HEK293 (cell line): ENCODE results near the gene ACIN1.
A peak's percentile ranks its signal among the peaks of the same experiment; 100 is the strongest.

ENCODE experiments used
- CTCF ChIA-PET: fragments of 350-600 bp; formaldehyde crosslinking; extraction: SDS; loops from one replicate; lab custom pipeline; 2021; ENCODE audit warnings: antibody characterized with exemption; lab: Yijun Ruan, JAX
- POLR2A ChIA-PET: fragments of 300-600 bp; formaldehyde crosslinking; extraction: SDS; loops from one replicate; lab custom pipeline; 2020; ENCODE audit warnings: antibody characterized with exemption, inconsistent platforms; lab: Yijun Ruan, JAX
- H3K27ac ChIP-seq: fragments of 200-500 bp; sonication (Bioruptor generic); 2 replicates; pipeline ENCODE4 v1.5.1; 2014; ENCODE audit warnings: low read depth, low read length, control low read depth, inconsistent platforms; ENCODE audit errors: extremely low read depth
- H3K36me3 ChIP-seq, 2 experiments: fragments of 200-500 bp in 1 of 2; sonication (Bioruptor generic) in 1 of 2; 1 replicate in 1 of 2; 2 replicates in 1 of 2; pipeline ENCODE4 v1.5.1; 2014 to 2017; ENCODE audit warnings: inconsistent platforms in 2 of 2, low read length in 2 of 2; ENCODE audit not compliant: control insufficient read depth in 2 of 2, insufficient read depth in 1 of 2
- H3K4me1 ChIP-seq: fragments of 200-500 bp; sonication (Bioruptor generic); 2 replicates; pipeline ENCODE4 v1.5.1; 2014; ENCODE audit warnings: mild to moderate bottlenecking, low read length, inconsistent platforms; ENCODE audit not compliant: control insufficient read depth, insufficient read depth
- H3K4me3 ChIP-seq: 2 replicates; pipeline ENCODE4 v1.5.1; 2011; ENCODE audit warnings: low read depth, mild to moderate bottlenecking, control low read depth, low read length, moderate library complexity
- H3K9me3 ChIP-seq: fragments of 200-500 bp; sonication (Bioruptor generic); 2 replicates; pipeline ENCODE4 v1.5.1; 2014; ENCODE audit warnings: low read depth, low read length, inconsistent platforms; ENCODE audit not compliant: control insufficient read depth, insufficient read depth
- HIC1 ChIP-seq: fragments of 450-650 bp; formaldehyde crosslinking; IDR thresholded peaks from 2 replicates; pipeline ENCODE4 v1.5.1; 2016; ENCODE audit warnings: missing biosample characterization, missing genetic modification characterization
- KLF16 ChIP-seq: fragments of 450-650 bp; formaldehyde crosslinking; IDR thresholded peaks from 2 replicates; pipeline ENCODE4 v1.5.1; 2017; ENCODE audit warnings: missing biosample characterization, missing genetic modification characterization
- SP7 ChIP-seq: fragments of 450-650 bp; formaldehyde crosslinking; IDR thresholded peaks from 2 replicates; pipeline ENCODE4 v1.5.1; 2016; ENCODE audit warnings: missing biosample characterization, missing genetic modification characterization
- WT1 ChIP-seq: fragments of 450-650 bp; formaldehyde crosslinking; IDR thresholded peaks from 2 replicates; pipeline ENCODE4 v1.5.1; 2016; ENCODE audit warnings: missing biosample characterization, missing genetic modification characterization
- YY1 ChIP-seq: fragments of 450-650 bp; formaldehyde crosslinking; IDR thresholded peaks from 2 replicates; pipeline ENCODE4 v1.5.1; 2018; ENCODE audit warnings: missing biosample characterization, missing genetic modification characterization
- ZIC2 ChIP-seq: fragments of 450-650 bp; formaldehyde crosslinking; IDR thresholded peaks from 2 replicates; pipeline ENCODE4 v1.5.1; 2016; ENCODE audit warnings: missing biosample characterization, missing genetic modification characterization
- ZNF138 ChIP-seq: fragments of 450-650 bp; formaldehyde crosslinking; IDR thresholded peaks from 2 replicates; pipeline ENCODE4 v1.5.1; 2016; ENCODE audit warnings: missing biosample characterization, missing genetic modification characterization, borderline replicate concordance
- ZNF155 ChIP-seq: fragments of 450-650 bp; formaldehyde crosslinking; IDR thresholded peaks from 2 replicates; pipeline ENCODE4 v1.5.1; 2016; ENCODE audit warnings: missing biosample characterization, missing genetic modification characterization
- ZNF324 ChIP-seq: fragments of 450-650 bp; formaldehyde crosslinking; IDR thresholded peaks from 2 replicates; pipeline ENCODE4 v1.5.1; 2016; ENCODE audit warnings: missing biosample characterization, missing genetic modification characterization
- ZNF354C ChIP-seq: fragments of 450-650 bp; formaldehyde crosslinking; IDR thresholded peaks from 2 replicates; pipeline ENCODE4 v1.5.1; 2016; ENCODE audit warnings: missing biosample characterization, missing genetic modification characterization, low read depth, borderline replicate concordance
- ZNF513 ChIP-seq: fragments of 450-650 bp; IDR thresholded peaks from 2 replicates; pipeline ENCODE4 v1.5.1; 2018; ENCODE audit warnings: missing biosample characterization, missing genetic modification characterization
- ZNF549 ChIP-seq: fragments of 450-650 bp; IDR thresholded peaks from 2 replicates; pipeline ENCODE4 v1.5.1; 2018; ENCODE audit warnings: missing biosample characterization, missing genetic modification characterization, mild to moderate bottlenecking, inconsistent platforms, moderate library complexity
- ZNF677 ChIP-seq: fragments of 450-650 bp; IDR thresholded peaks from 2 replicates; pipeline ENCODE4 v1.5.0; 2018; ENCODE audit warnings: missing biosample characterization, mild to moderate bottlenecking, missing genetic modification characterization, moderate library complexity
- ZNF704 ChIP-seq: fragments of 450-650 bp; formaldehyde crosslinking; IDR thresholded peaks from 2 replicates; pipeline ENCODE4 v1.5.1; 2016; ENCODE audit warnings: missing biosample characterization, missing genetic modification characterization
- ZNF785 ChIP-seq: fragments of 450-650 bp; formaldehyde crosslinking; IDR thresholded peaks from 2 replicates; pipeline ENCODE4 v1.5.1; 2016; ENCODE audit warnings: missing biosample characterization, missing genetic modification characterization
- ZNF791 ChIP-seq: fragments of 450-650 bp; formaldehyde crosslinking; IDR thresholded peaks from 2 replicates; pipeline ENCODE4 v1.5.1; 2016; ENCODE audit warnings: missing biosample characterization, missing genetic modification characterization
- ZNF830 ChIP-seq: fragments of 450-650 bp; IDR thresholded peaks from 2 replicates; pipeline ENCODE4 v1.5.0; 2018; ENCODE audit warnings: missing biosample characterization, missing genetic modification characterization, low read depth, mild to moderate bottlenecking, moderate library complexity
- ZSCAN4 ChIP-seq: fragments of 450-650 bp; formaldehyde crosslinking; IDR thresholded peaks from 2 replicates; pipeline ENCODE4 v1.5.1; 2017; ENCODE audit warnings: missing biosample characterization, missing genetic modification characterization
- ZXDB ChIP-seq: fragments of 450-650 bp; formaldehyde crosslinking; IDR thresholded peaks from 2 replicates; pipeline ENCODE4 v1.5.1; 2016; ENCODE audit warnings: missing biosample characterization, missing genetic modification characterization

The ACIN1 gene

GRCh38 chr14:23086565-23086964, 8.4 kb downstream of the ACIN1 start (continued):
- TF ChIP-seq ZSCAN4 (tag by site-specific recombination) (no peak), ZNF155 (tag by site-specific recombination) (no peak), ZIC2 (no peak)

GRCh38 chr14:23085458-23085857, 9.5 kb downstream of the ACIN1 start:
- ChIA-PET POLR2A (interaction anchor here (0.7 to 3.1 kb wide), 3 partner anchors 9 to 18 kb away, joined by 3 to 7 read pairs (median 7); partner anchors contain the start of genes ACIN1 and C14orf119), CTCF (interaction anchor here (0.6 to 2.0 kb wide), 5 partner anchors 9 to 109 kb away, joined by 3 to 14 read pairs (median 5); no protein-coding TSS in a partner anchor)
- H3K4me1 ChIP-seq: no peaks in the 10 kb centered on the region
- no peak overlapping the region for H3K27ac ChIP-seq
- H3K9me3 ChIP-seq: no peaks in the 10 kb centered on the region
- TF ChIP-seq ZNF830 (tag by site-specific recombination) (no peak), ZNF324 (tag by site-specific recombination) (no peak), ZNF791 (tag by site-specific recombination) (no peak)
- TF ChIP-seq, all 188 proteins: peak for 0
- Histone ChIP-seq H3K4me3 (no peak overlapping the region), H3K36me3 (peaks cover 86 to 87% of the 10 kb centered on the region in 2 experiments)

- H3K4me3 ChIP-seq: no peak overlapping the region
- CTCF ChIA-PET: interaction anchor here (0.7 to 4.3 kb wide), 4 partner anchors 10 to 94 kb away, joined by 3 to 44 read pairs (median 5); no protein-coding TSS in a partner anchor
- no peak overlapping the region for H3K27ac ChIP-seq
- no peaks in the 10 kb centered on the region for H3K9me3 ChIP-seq
- POLR2A ChIA-PET: interaction anchor here (1.0 to 1.3 kb wide), 3 partner anchors 9 to 15 kb away, joined by 3 to 7 read pairs (median 3); partner anchors contain the start of genes ACIN1 and C14orf119
- peaks cover 67 to 88% of the 10 kb centered on the region in 2 experiments for H3K36me3 ChIP-seq
- no peaks in the 10 kb centered on the region for H3K4me1 ChIP-seq
- TF ChIP-seq ZNF513 (tag by site-specific recombination) (peak; percentile 100), ZNF785 (no peak)
These were observed 14.5 kb downstream of the ACIN1 start for GRCh38 chr14:23080474-23080873.

GRCh38 chr14:23079716-23080115, 15.2 kb downstream of the ACIN1 start:
- peaks cover 65 to 89% of the 10 kb centered on the region in 2 experiments for H3K36me3 ChIP-seq
- H3K4me1 ChIP-seq: no peaks in the 10 kb centered on the region
- ChIA-PET POLR2A (interaction anchor here (1.3 kb wide), 1 partner anchor 8 kb away, joined by 3 read pairs; no protein-coding TSS in a partner anchor), CTCF (interaction anchor here (4.3 kb wide), 1 partner anchor 11 kb away, joined by 44 read pairs; no protein-coding TSS in a partner anchor)
- no peak overlapping the region for H3K27ac ChIP-seq
- no peak for TF ChIP-seq ZNF549 (tag by site-specific recombination)
- no peak for TF ChIP-seq ZXDB (tag by site-specific recombination)
- TF ChIP-seq ZNF354C (tag by site-specific recombination): no peak
- H3K4me3 ChIP-seq: no peak overlapping the region
- no peaks in the 10 kb centered on the region for H3K9me3 ChIP-seq

- Histone ChIP-seq H3K36me3 (peaks cover 60 to 89% of the 10 kb centered on the region in 2 experiments), H3K4me1 (no peaks in the 10 kb centered on the region), H3K4me3 (no peak overlapping the region), H3K27ac (no peak overlapping the region)
- POLR2A ChIA-PET: interaction anchor here (0.7 kb wide), 1 partner anchor 17 kb away, joined by 3 read pairs; the partner anchor contains the start of gene C14orf119
- TF ChIP-seq WT1 (tag by site-specific recombination) (no peak), HIC1 (no peak), YY1 (no peak), ZNF677 (no peak), SP7 (tag by site-specific recombination) (no peak), KLF16 (tag by site-specific recombination) (no peak), ZNF704 (no peak), ZNF138 (tag by site-specific recombination) (no peak)
- TF ChIP-seq, all 188 proteins: peak for 0
- no peaks in the 10 kb centered on the region for H3K9me3 ChIP-seq
- CTCF ChIA-PET: interaction anchor here (0.7 to 4.3 kb wide), 6 partner anchors 10 to 168 kb away, joined by 3 to 44 read pairs (median 14); partner anchors contain the start of genes ACIN1 and C14orf119
These were observed 16.2 kb downstream of the ACIN1 start for GRCh38 chr14:23078692-23079116.
